SK-N-SH treated with all-trans-retinoic acid at 6 μM for 48 hours (cell line): ENCODE results near the gene ESPNL.

ENCODE experiments used
- ATAC-seq: fragments of 200-7000 bp; cut with Tn5 transposase; 3 replicates; pipeline ENCODE4 v1.9.1; 2020; ENCODE audit warnings: mild to moderate bottlenecking, moderate library complexity
- ARNTL ChIP-seq: fragments of 450-650 bp; formaldehyde crosslinking; IDR thresholded peaks from 2 replicates; pipeline ENCODE4 v1.5.0; 2020; ENCODE audit warnings: low read depth, mild to moderate bottlenecking, moderate library complexity, borderline replicate concordance
- BACH2 ChIP-seq: fragments of 250-450 bp; sonication (Bioruptor Pico); IDR thresholded peaks from 2 replicates; pipeline ENCODE4 v1.9.0; 2021; ENCODE audit warnings: mild to moderate bottlenecking, borderline replicate concordance
- ESRRG ChIP-seq: fragments of 250-450 bp; sonication (Bioruptor Pico); IDR thresholded peaks from 2 replicates; pipeline ENCODE4 v1.6.1; 2021; ENCODE audit warnings: mild to moderate bottlenecking
- GLIS3 ChIP-seq: fragments of 250-450 bp; sonication (Bioruptor Pico); IDR thresholded peaks from 2 replicates; pipeline ENCODE4 v1.5.0; 2020; ENCODE audit warnings: mild to moderate bottlenecking, moderate library complexity
- ISL1 ChIP-seq: fragments of 250-450 bp; sonication (Bioruptor Pico); IDR thresholded peaks from 2 replicates; pipeline ENCODE4 v2.1.2; 2022; ENCODE audit warnings: mild to moderate bottlenecking, moderate library complexity
- OSR1 ChIP-seq: fragments of 250-450 bp; sonication (Bioruptor Pico); IDR thresholded peaks from 2 replicates; pipeline ENCODE4 v1.8.0; 2022; ENCODE audit warnings: moderate library complexity, mild to moderate bottlenecking, inconsistent platforms
- PATZ1 ChIP-seq: fragments of 250-450 bp; sonication (Bioruptor Pico); IDR thresholded peaks from 2 replicates; pipeline ENCODE4 v1.8.0; 2020; ENCODE audit warnings: mild to moderate bottlenecking, moderate library complexity, borderline replicate concordance
- PPARA ChIP-seq: fragments of 250-450 bp; sonication (Bioruptor Pico); IDR thresholded peaks from 2 replicates; pipeline ENCODE4 v1.5.0; 2020; ENCODE audit warnings: mild to moderate bottlenecking, borderline replicate concordance
- RARB ChIP-seq: fragments of 250-450 bp; sonication (Bioruptor Pico); IDR thresholded peaks from 2 replicates; pipeline ENCODE4 v1.8.0; 2021; ENCODE audit warnings: mild to moderate bottlenecking, moderate library complexity
- SNAI2 ChIP-seq: fragments of 250-450 bp; sonication (Bioruptor Pico); IDR thresholded peaks from 2 replicates; pipeline ENCODE4 v1.5.0; 2020; ENCODE audit warnings: mild to moderate bottlenecking, moderate library complexity
- TCF4 ChIP-seq: fragments of 250-450 bp; sonication (Bioruptor Pico); IDR thresholded peaks from 2 replicates; pipeline ENCODE4 v1.8.0; 2021; ENCODE audit warnings: mild to moderate bottlenecking, moderate library complexity, borderline replicate concordance
- TOX ChIP-seq: fragments of 250-450 bp; sonication (Bioruptor Pico); IDR thresholded peaks from 2 replicates; pipeline ENCODE4 v1.8.0; 2021; ENCODE audit warnings: mild to moderate bottlenecking, moderate library complexity, borderline replicate concordance
- TSHZ2 ChIP-seq: fragments of 250-450 bp; sonication (Bioruptor Pico); IDR thresholded peaks from 2 replicates; pipeline ENCODE4 v1.5.0; 2020; ENCODE audit warnings: mild to moderate bottlenecking, moderate library complexity
- ZC3H10 ChIP-seq: fragments of 250-450 bp; sonication (Bioruptor Pico); IDR thresholded peaks from 2 replicates; pipeline ENCODE4 v1.5.1; 2021; ENCODE audit warnings: mild to moderate bottlenecking, moderate library complexity
- ZNF565 ChIP-seq: fragments of 450-650 bp; formaldehyde crosslinking; conservative IDR thresholded peaks from 2 replicates; pipeline ENCODE4 v1.5.0; 2020; ENCODE audit warnings: low read depth, mild to moderate bottlenecking, moderate library complexity
- TF ChIP-seq, protein P1 (sequence below): fragments of 250-450 bp; sonication (Bioruptor Pico); IDR thresholded peaks from 2 replicates; pipeline ENCODE4 v1.5.1; 2021; ENCODE audit warnings: mild to moderate bottlenecking, moderate library complexity

The ESPNL gene

DNA sequence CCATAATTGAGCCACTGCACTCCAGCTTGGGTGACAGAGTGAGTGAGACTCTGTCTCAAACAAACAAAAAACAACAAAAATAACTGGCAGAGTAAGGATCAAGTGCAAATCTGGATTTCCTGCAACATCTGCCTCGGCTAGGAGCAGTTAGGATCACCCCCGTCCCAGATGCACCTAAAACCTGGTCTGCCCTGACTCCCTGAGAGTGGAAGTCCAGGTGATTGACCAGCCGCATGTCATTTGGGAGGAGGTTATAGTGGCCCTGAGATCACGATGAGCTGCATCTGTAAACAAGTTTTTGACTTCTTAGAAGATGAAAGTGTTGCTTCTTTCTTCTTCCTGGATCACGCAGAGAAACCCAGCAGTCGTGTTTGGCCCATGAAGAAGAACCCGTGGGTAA lies 5.0 kb upstream of the ESPNL start (continued):
- TF ChIP-seq, protein P1, sequence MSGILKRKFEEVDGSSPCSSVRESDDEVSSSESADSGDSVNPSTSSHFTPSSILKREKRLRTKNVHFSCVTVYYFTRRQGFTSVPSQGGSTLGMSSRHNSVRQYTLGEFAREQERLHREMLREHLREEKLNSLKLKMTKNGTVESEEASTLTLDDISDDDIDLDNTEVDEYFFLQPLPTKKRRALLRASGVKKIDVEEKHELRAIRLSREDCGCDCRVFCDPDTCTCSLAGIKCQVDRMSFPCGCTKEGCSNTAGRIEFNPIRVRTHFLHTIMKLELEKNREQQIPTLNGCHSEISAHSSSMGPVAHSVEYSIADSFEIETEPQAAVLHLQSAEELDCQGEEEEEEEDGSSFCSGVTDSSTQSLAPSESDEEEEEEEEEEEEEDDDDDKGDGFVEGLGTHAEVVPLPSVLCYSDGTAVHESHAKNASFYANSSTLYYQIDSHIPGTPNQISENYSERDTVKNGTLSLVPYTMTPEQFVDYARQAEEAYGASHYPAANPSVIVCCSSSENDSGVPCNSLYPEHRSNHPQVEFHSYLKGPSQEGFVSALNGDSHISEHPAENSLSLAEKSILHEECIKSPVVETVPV (CRISPR knock-in tag), result no peak

GRCh38 chr2:238096311-238097011 lies 3.7 kb upstream of the ESPNL start:
- TF ChIP-seq TOX (CRISPR knock-in tag) (no peak), ESRRG (CRISPR knock-in tag) (no peak)
- no peak for ATAC-seq

- no peak for ATAC-seq
- TF ChIP-seq TSHZ2 (CRISPR knock-in tag) (no peak), PATZ1 (CRISPR knock-in tag) (no peak), SNAI2 (CRISPR knock-in tag) (no peak), OSR1 (CRISPR knock-in tag) (no peak), ARNTL (CRISPR knock-in tag) (no peak), GLIS3 (no peak), RARB (CRISPR knock-in tag) (no peak), ZC3H10 (no peak), BACH2 (no peak), ISL1 (CRISPR knock-in tag) (no peak), TCF4 (CRISPR knock-in tag) (no peak), ESRRG (CRISPR knock-in tag) (no peak)
These were observed 2.7 kb upstream of the ESPNL start for GRCh38 chr2:238097201-238097987.

DNA sequence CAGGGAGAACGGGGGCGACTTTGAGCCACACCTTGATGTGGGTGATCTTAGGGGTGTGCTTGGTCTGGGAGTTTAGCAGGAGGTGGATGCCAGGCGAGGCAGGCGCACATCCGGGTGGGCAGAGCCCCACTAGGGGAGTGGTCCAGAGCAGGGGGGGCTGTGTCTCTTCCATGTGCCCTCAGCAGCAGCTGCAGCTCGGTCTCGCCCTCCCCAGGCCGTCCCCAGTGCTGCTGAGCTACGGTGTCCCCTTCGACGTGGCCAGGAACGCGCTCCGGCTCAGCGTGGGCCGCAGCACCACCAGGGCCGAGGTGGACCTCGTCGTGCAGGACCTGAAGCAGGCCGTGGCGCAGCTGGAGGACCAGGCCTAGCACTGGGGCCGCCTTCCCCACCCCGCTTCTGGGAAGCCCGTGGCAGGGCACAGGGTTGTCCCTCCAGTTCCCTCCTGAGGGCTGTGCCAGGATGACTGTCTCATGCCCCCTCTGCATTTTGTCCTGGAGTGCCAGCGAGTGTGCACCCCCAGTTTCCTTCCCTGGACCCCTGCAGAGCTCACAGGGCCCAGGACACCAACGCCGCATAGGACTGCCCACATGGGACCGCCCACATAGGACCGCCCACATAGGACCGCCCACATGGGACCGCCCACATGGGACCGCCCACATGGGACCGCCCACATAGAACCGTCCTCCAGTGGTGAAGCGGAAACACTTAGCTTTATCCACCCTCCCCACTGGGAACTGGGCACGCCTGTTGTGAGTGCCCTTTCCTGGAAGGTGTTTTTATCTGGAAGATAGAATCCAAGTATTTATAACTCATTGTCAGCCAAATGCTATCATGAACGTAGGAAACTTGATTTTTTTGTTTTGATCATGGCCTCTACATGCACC lies 1.9 kb upstream of the ESPNL start:
- TF ChIP-seq PPARA (CRISPR knock-in tag) (no peak), ZC3H10 (no peak), ESRRG (CRISPR knock-in tag) (no peak), ISL1 (CRISPR knock-in tag) (no peak), OSR1 (CRISPR knock-in tag) (no peak)
- peak; percentile 79 for ATAC-seq

GRCh38 chr2:238098901-238099713 lies 1.0 kb upstream of the ESPNL start:
- no peak for ATAC-seq
- TF ChIP-seq ISL1 (CRISPR knock-in tag) (no peak), RARB (CRISPR knock-in tag) (no peak), ZNF565 (CRISPR knock-in tag) (no peak), TSHZ2 (CRISPR knock-in tag) (no peak), GLIS3 (no peak), TOX (CRISPR knock-in tag) (no peak), TCF4 (CRISPR knock-in tag) (no peak)
- TF ChIP-seq, protein P1 (CRISPR knock-in tag), result no peak
